Measurements from ENCODE around the gene TBC1D22A. TPM values are rescaled to one million over a fixed set of nuclear protein-coding genes. Genes with fewer than 3 reads are reported as not detected.

The TBC1D22A gene
- total RNA-seq, 8 experiments from 2014 or later: 6.6 to 31.4 (median 12.3) TPM

GRCh38 chr22:46996595-46997310, 234.3 kb downstream of the TBC1D22A start:
- Histone ChIP-seq H3K4me3 (no peak overlapping the region), H3K27ac (no peak overlapping the region), H3K4me1 (replicated peaks in 1 of 2) (peaks cover 0 to 4% of the 10 kb centered on the region in 2 donors)
- 82 to 100% (median 99%) methylated on average over 1 to 8 of the region's 11 CpGs; no CpG with 5 or more reads in 4 of the 10 experiments for WGBS, 10 experiments
- in situ Hi-C loops (cut with MboI; ENCODE audit: low pct_unique_long_range_greater_than_20kb in 2 of 9, low sequenced_read_pairs in 9 of 9, unreplicated experiment in 9 of 9): no loop called here
- peak in 3 of 8 experiments; percentile 32 to 55 (median 44) for ATAC-seq (replicated peaks in 6 of 8)

GRCh38 chr22:46997311-46997970, 235.0 kb downstream of the TBC1D22A start:
- 71 to 100% (median 94%) methylated on average over 1 to 11 of the region's 15 CpGs; no CpG with 5 or more reads in 1 of the 10 experiments for WGBS, 10 experiments
- Histone ChIP-seq H3K4me3 (no peak overlapping the region), H3K27ac (no peak overlapping the region), H3K4me1 (replicated peaks in 1 of 2) (peaks cover 0 to 4% of the 10 kb centered on the region in 2 donors)
- ATAC-seq (replicated peaks in 6 of 8): no peak
- in situ Hi-C loops (cut with MboI; ENCODE audit: low pct_unique_long_range_greater_than_20kb in 2 of 9, low sequenced_read_pairs in 9 of 9, unreplicated experiment in 9 of 9): no loop called here

- 80 to 100% (median 95%) methylated on average over 2 to 12 of the region's 12 CpGs; no CpG with 5 or more reads in 1 of the 10 experiments for WGBS, 10 experiments
- in situ Hi-C loops (cut with MboI; ENCODE audit: low pct_unique_long_range_greater_than_20kb in 2 of 9, low sequenced_read_pairs in 9 of 9, unreplicated experiment in 9 of 9): no loop called here
- peaks cover 0 to 4% of the 10 kb centered on the region in 2 donors for H3K4me1 ChIP-seq (replicated peaks in 1 of 2)
- no peak overlapping the region for H3K27ac ChIP-seq
- ATAC-seq (replicated peaks in 6 of 8): no peak
- H3K4me3 ChIP-seq: no peak overlapping the region
Observed at GRCh38 chr22:46998331-46998730, 235.9 kb downstream of the TBC1D22A start.

- in situ Hi-C loops (cut with MboI; ENCODE audit: low pct_unique_long_range_greater_than_20kb in 2 of 9, low sequenced_read_pairs in 9 of 9, unreplicated experiment in 9 of 9): loop anchor here in 1 of 9 experiments (25.0 kb wide), 1 partner anchor 88 kb away; no protein-coding TSS in a partner anchor
- Histone ChIP-seq H3K4me1 (replicated peaks in 1 of 2) (no peaks in the 10 kb centered on the region), H3K27ac (no peak overlapping the region), H3K4me3 (no peak overlapping the region)
- ATAC-seq (replicated peaks in 6 of 8): no peak
- 70 to 100% (median 88%) methylated on average over 1 to 9 of the region's 11 CpGs; no CpG with 5 or more reads in 3 of the 10 experiments for WGBS, 10 experiments
Observed at GRCh38 chr22:47000256-47000655, 237.8 kb downstream of the TBC1D22A start.

GRCh38 chr22:47000888-47001287, 238.4 kb downstream of the TBC1D22A start:
- in situ Hi-C loops (cut with MboI; ENCODE audit: low pct_unique_long_range_greater_than_20kb in 2 of 9, low sequenced_read_pairs in 9 of 9, unreplicated experiment in 9 of 9): loop anchor here in 1 of 9 experiments (25.0 kb wide), 1 partner anchor 89 kb away; no protein-coding TSS in a partner anchor
- 71 to 100% (median 89%) methylated on average over 1 to 4 of the region's 4 CpGs for WGBS, 10 experiments
- Histone ChIP-seq H3K4me3 (no peak overlapping the region), H3K4me1 (replicated peaks in 1 of 2) (no peaks in the 10 kb centered on the region), H3K27ac (no peak overlapping the region)
- no peak for ATAC-seq (replicated peaks in 6 of 8)

GRCh38 chr22:47001288-47001687, 238.8 kb downstream of the TBC1D22A start:
- Histone ChIP-seq H3K27ac (no peak overlapping the region), H3K4me1 (replicated peaks in 1 of 2) (no peaks in the 10 kb centered on the region), H3K4me3 (no peak overlapping the region)
- WGBS, 10 experiments: 77 to 100% (median 96%) methylated on average over 2 to 9 of the region's 9 CpGs
- in situ Hi-C loops (cut with MboI; ENCODE audit: low pct_unique_long_range_greater_than_20kb in 2 of 9, low sequenced_read_pairs in 9 of 9, unreplicated experiment in 9 of 9): loop anchor here in 1 of 9 experiments (25.0 kb wide), 1 partner anchor 89 kb away; no protein-coding TSS in a partner anchor
- ATAC-seq (replicated peaks in 6 of 8): no peak

GRCh38 chr22:47002692-47003091, 240.2 kb downstream of the TBC1D22A start:
- no peaks in the 10 kb centered on the region for H3K4me1 ChIP-seq (replicated peaks in 1 of 2)
- 75 to 100% (median 87%) methylated on average over 2 to 6 of the region's 8 CpGs; no CpG with 5 or more reads in 2 of the 10 experiments for WGBS, 10 experiments
- no peak overlapping the region for H3K27ac ChIP-seq
- peak in 1 of 8 experiments; percentile 45 for ATAC-seq (replicated peaks in 6 of 8)
- no peak overlapping the region for H3K4me3 ChIP-seq
- in situ Hi-C loops (cut with MboI; ENCODE audit: low pct_unique_long_range_greater_than_20kb in 2 of 9, low sequenced_read_pairs in 9 of 9, unreplicated experiment in 9 of 9): loop anchor here in 1 of 9 experiments (25.0 kb wide), 1 partner anchor 90 kb away; no protein-coding TSS in a partner anchor

- no peak overlapping the region for H3K27ac ChIP-seq
- in situ Hi-C loops (cut with MboI; ENCODE audit: low pct_unique_long_range_greater_than_20kb in 2 of 9, low sequenced_read_pairs in 9 of 9, unreplicated experiment in 9 of 9): loop anchor here in 1 of 9 experiments (25.0 kb wide), 1 partner anchor 93 kb away; no protein-coding TSS in a partner anchor
- H3K4me1 ChIP-seq (replicated peaks in 1 of 2): peaks cover 5 to 16% of the 10 kb centered on the region in 2 donors
- H3K4me3 ChIP-seq: no peak overlapping the region
- no peak for ATAC-seq (replicated peaks in 6 of 8)
- WGBS, 10 experiments: 60 to 100% (median 93%) methylated on average over 1 to 6 of the region's 8 CpGs; no CpG with 5 or more reads in 3 of the 10 experiments
Observed at GRCh38 chr22:47005506-47006408, 243.3 kb downstream of the TBC1D22A start.

GRCh38 chr22:47006433-47006832, 244.0 kb downstream of the TBC1D22A start:
- in situ Hi-C loops (cut with MboI; ENCODE audit: low pct_unique_long_range_greater_than_20kb in 2 of 9, low sequenced_read_pairs in 9 of 9, unreplicated experiment in 9 of 9): loop anchor here in 1 of 9 experiments (25.0 kb wide), 1 partner anchor 94 kb away; no protein-coding TSS in a partner anchor
- Histone ChIP-seq H3K4me1 (replicated peaks in 1 of 2) (peaks cover 10 to 23% of the 10 kb centered on the region in 2 donors), H3K4me3 (no peak overlapping the region), H3K27ac (no peak overlapping the region)
- 79 to 100% (median 92%) methylated on average over 1 to 10 of the region's 15 CpGs; no CpG with 5 or more reads in 2 of the 10 experiments for WGBS, 10 experiments
- no peak for ATAC-seq (replicated peaks in 6 of 8)

GRCh38 chr22:47006869-47007268, 244.4 kb downstream of the TBC1D22A start:
- no peak overlapping the region for H3K27ac ChIP-seq
- no peak for ATAC-seq (replicated peaks in 6 of 8)
- H3K4me3 ChIP-seq: no peak overlapping the region
- 80 to 100% (median 100%) methylated on average over 1 to 5 of the region's 5 CpGs; no CpG with 5 or more reads in 4 of the 10 experiments for WGBS, 10 experiments
- in situ Hi-C loops (cut with MboI; ENCODE audit: low pct_unique_long_range_greater_than_20kb in 2 of 9, low sequenced_read_pairs in 9 of 9, unreplicated experiment in 9 of 9): loop anchor here in 1 of 9 experiments (25.0 kb wide), 1 partner anchor 95 kb away; no protein-coding TSS in a partner anchor
- peaks cover 10 to 28% of the 10 kb centered on the region in 2 donors for H3K4me1 ChIP-seq (replicated peaks in 1 of 2)

GRCh38 chr22:47007496-47007895, 245.0 kb downstream of the TBC1D22A start:
- Histone ChIP-seq H3K4me3 (no peak overlapping the region), H3K4me1 (replicated peaks in 1 of 2) (peaks cover 10 to 28% of the 10 kb centered on the region in 2 donors), H3K27ac (no peak overlapping the region)
- in situ Hi-C loops (cut with MboI; ENCODE audit: low pct_unique_long_range_greater_than_20kb in 2 of 9, low sequenced_read_pairs in 9 of 9, unreplicated experiment in 9 of 9): loop anchor here in 1 of 9 experiments (25.0 kb wide), 1 partner anchor 95 kb away; no protein-coding TSS in a partner anchor
- 100% methylated on average over 1 of the region's 2 CpGs; no CpG with 5 or more reads in 5 of the 10 experiments for WGBS, 10 experiments
- no peak for ATAC-seq (replicated peaks in 6 of 8)

All from motor neuron (in vitro differentiated cells).